HPDE6-E6E7 (cell line): ENCODE results near the gene COQ7.

Experiments used
- DNase-seq: peaks from one replicate; pipeline ENCODE4 v3.0.0; 2011; ENCODE audit warnings: missing footprints; ENCODE audit errors: extremely low spot score

The COQ7 gene

DNA sequence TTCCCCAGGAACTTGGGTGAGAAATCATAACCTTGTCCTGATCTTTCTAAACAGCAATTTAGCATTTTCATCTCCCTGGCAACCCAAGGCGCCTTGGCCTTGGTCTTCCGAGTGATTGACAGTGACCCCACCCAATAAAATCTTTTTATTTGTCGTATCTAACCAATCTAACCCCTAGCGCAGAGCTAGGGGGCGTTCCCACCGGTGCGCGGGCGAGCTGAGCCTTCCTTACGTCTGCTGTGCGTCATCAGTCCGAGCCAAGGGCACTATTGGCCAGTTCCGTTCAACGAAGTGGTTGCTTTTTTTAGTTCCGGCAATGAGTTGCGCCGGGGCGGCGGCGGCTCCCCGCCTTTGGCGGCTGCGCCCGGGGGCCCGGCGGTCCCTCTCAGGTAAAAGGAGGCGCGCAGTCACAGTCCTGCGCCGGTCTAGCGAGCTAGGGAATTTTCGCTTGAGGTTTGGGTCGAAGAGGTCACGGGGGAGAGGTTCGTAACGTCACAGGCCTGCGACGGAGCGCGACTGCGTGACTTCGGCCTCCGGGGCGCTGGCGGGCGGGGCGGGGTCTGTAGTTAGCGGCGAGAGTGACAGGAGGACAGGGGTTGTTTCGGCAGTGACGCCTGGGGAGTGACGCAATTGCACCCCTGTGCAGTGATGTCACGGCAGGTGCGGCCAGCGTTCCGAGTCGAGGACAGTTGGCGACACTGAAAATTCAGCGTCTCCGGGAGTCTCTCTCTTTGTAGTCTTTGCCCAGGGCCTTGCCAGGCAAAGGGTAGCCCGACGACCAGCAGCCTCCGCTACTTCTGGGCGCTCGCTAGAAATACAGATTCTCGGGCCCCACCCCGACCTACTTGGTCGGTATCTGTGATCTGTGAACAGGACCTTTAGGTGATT, at the start of gene COQ7:
COQ7 (plus strand) TSS at position 266 of the 888 bp plus-strand sequence; CDS start at position 317, 51 bp downstream.
- peak; percentile 98 for DNase-seq

DNA sequence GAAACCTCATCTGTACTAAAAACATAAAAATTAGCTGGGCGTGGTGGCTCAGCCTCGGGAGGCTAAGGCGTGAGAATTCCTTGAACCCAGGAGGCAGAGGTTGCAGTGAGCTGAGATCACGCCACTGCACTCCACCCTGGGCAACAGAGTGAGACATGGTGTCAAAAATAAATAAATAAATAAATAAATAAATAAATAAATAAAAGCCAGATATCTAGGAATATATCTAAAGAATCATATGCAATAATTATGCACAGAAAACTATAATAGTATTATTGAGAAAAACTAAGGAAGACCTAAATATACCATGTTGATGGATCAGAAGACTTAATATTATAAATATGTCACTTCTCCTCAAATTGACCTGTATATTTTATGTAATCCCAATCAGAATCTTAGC, 46.7 kb upstream of the COQ7 start:
- DNase-seq = no peak

DNA sequence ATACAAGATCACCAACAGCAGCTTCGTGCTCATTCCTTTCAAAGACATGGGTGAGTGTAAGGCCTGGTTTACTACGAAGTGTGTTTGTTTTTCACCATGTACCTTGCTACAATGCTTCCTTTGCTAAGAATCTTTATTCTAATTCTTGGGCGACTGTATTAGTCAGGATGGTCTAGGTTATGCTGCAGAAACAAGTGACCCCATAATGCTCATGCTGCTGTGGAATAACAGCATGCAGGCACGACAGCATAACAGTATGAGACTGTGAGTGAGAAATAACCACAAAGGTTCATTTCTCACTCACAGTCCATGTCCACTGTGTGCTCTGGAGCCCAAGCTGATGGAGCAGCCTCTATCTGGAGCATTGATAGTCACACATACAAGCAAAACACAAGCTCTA, 45.7 kb upstream of the COQ7 start:
- no peak for DNase-seq

DNA sequence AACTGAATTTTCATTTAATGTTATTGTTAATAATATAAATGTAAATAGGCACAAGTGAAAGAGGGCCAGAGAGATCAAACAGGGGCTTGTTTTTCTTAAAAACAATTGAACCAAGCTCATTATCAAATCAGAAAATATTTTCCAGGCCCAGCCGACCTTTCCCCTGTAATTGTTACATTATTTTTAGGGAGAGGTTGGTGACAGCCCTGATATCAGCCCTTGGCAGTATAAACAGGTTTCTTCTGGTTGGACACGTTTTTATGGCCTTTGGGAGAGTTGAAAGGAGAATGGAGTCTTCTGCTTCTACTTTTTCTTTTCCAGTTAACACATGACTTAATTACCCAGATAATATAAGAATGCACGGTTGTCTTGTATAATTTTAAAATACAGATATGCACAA, 40.0 kb upstream of the COQ7 start:
- no peak for DNase-seq

DNA sequence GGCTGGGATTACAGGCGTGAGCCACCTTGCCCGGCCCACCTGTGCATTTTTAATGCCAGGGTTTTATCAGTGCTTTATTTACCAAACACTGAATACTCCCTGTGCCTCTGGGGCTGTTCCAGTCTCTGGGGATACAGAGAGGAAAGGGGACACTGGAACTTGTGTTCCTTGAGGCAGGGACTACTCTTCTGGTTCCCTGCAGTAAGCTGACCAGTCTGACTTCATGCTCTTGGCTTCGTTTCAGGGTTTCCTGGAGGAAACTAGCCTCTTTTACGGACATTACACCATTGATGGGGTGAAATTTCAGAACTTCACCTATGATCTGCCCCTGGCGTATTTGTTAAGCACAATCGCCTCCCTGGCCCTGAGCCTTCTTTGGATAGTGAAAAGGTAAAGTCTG, 37.4 kb upstream of the COQ7 start:
- no peak for DNase-seq

DNA sequence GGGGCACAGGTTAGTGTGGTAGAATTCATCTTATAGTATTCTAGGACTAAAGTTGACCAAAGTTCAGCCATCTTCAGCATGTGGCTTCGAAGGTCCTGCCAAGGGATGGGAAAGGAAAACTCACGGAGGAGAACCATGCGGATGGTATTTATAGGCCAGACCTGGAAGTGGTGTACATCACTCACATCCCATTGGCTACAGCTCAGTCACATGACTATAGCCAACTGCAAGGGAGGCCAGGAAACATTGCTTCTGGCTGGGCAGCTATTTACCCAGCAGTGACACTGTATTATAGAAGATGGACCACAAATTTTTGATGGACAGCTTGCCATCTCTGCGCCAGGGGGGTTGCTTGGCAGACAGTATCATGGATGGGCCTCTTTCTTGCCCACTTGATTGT, 35.7 kb upstream of the COQ7 start:
- DNase-seq = no peak

DNA sequence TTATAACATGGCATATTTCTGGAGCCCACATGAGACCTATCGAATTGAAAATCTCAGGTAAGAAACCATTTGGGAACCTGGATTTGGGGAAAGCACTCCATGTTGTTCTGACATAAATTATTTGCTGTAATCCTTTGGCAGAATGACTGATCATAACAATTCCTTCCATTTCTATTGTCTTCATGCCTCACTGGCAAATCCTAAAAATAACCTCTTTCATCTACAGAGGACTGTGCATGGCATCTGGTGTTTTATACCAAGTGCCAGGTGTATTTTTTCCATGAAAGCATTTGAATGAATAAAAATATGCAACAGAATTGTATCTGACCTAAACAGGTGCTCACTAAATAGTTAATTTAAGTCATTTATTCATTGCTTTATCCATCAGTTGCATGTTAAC, 33.7 kb upstream of the COQ7 start:
- DNase-seq = no peak

DNA sequence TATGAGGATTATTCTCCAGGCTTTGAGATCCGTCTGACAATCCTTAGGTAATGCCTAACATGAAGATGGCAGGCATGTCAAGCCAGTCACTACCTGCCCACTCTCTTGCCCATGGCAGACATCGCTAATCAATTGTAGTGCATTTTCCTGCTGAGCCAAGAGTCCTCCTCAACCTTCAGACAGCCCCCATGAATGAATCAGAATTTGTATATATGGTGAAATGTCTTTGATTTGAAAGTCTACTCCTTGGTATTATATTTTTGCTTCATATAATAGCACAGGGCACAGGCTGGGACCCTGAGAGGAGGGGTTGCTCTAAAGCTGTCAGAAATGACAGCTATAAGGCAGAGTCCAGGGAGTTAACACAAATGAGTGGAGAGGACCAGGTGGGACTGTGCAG, 27.0 kb upstream of the COQ7 start:
- no peak for DNase-seq

DNA sequence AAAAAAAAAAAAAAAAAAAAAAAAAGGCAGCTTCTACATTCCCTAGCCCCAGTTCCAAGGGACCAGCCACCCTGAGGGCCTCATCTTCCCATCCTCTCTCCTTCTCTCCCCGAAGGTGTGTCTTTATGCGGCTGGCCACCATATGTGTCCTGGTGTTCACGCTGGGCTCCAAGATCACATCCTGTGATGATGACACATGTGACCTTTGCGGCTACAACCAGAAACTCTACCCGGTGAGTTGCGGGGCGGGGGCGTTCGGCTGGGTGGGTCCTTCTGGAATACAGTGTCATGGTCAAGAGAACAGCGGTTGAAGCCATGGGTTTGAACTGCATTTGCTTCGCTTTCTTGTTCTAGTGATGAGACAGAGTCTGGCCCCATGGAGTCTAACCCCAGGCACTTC, 22.6 kb upstream of the COQ7 start:
- no peak for DNase-seq

DNA sequence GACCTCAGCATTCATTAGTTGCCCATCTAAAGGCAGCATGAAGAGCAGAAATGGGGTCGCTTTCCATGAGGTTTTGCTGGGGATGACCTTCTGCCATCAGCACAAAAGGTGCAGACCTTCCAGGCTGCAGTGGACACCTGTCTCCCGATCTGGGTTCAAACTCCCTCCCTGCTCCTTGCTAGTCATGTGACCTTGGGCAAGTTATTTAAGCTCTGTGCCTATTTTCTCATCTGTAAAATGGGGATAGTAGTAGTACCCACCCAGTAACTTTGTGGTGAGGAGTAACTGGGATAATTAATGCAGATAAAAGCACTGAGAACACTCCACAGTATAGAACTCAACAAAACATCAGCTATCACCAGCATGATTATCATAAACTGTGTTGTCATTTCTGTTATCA, 21.4 kb upstream of the COQ7 start:
- no peak for DNase-seq

DNA sequence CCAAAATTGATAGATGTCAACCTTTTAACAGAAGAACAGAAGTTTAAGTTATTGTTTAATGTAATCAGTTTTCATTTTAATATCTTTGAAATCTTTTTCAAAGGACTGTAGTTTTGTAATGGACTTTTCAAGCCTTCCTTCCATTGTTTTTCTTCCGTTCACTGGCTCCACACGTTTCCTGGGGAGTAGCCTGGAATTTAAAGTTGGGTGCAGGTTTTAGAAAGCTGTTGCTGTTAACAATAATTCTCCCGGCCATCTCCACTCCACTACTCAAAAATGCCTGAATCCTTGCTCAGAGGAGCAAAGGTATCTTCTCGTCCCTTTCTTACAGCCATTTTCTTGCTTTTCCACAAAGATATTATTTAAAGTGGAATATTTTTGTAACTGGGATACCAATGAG, 4.7 kb upstream of the COQ7 start:
- no peak for DNase-seq

DNA sequence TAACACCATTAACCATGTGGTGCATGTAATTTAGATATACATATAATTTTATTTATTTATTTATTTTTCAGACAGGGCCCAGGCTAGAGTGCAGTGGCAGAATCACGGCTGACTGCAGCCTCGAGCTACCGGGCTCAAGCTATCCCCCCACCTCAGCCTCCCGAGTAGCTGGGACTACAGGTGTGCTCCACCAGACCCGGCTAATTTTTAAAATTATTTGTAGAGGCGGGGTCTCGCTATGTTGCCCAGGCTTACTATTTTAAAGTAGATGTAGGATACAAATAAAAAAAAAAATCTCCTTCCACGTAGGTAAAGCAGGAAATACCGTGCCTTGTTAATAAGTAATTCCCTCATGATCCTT, 446 bp upstream of the COQ7 start:
- no peak for DNase-seq

DNA sequence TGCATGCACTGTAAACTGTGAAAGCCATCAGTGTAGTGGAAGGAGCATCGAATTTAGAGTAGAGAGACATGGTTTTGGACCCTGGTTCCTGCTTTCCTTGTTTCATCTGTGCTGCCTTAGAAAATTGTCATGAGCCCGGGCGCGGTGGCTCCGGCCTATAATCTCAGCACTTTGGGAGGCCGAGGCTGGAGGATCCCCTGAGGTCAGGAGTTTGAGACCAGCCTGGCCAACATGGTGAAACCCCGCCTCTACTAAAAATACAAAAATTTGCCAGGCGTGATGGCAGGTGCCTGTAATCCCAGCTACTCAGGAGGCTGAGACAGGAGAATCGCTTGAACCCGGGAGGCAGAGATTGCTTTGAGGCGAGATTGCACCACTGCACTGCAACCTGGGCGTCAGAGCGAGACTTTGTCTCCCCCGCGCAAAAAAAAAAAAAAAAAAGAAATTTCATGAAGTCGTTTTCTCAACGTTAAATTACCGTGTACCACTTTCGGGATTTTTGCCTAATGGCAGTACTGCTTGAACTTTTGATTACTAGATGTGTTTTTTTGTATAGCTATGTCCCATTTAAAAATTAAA, 912 bp downstream of the COQ7 start:
- no peak for DNase-seq

DNA sequence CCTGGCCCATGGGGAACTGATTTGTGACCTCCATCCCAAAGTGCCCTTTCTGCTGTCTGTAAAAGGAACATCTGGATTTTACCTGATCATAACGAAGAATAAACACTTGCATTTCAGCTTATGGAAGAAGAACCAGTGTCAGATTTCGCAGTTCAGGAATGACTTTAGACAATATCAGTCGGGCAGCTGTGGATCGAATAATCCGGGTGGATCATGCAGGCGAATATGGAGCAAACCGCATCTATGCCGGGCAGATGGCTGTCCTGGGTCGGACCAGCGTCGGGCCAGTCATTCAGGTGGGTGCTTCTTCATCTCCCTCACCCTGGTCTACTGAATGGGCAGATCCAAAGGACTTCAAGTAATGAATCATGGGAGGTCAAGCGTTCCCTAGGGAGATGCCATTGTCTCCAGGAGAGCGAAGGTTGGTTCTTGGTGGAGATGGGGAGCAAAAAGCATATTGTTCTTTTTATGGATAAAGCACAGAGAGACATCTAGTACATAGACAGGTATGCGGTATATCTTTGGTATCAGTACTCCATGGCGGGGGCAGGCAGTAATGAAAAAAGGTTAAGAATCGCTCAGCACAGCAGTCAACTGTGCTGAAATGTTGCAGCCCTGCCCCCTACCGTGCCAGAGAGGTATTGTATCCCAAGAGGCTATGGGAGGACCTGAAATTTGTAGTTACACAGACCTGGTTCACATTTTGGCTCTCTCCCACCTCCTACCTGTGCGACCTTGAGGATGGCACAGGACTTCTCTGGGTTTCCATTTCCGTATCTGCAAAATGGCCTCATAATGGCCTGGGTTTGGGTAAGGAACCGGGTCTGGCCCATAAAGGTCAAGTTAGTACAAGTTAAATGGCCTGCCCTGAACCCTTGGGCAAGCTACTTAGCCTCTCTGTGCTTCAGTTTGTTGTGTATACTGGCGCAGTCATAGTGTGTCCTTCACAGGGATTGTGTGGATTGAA, 4.7 kb downstream of the COQ7 start:
- DNase-seq = peak; percentile 35

DNA sequence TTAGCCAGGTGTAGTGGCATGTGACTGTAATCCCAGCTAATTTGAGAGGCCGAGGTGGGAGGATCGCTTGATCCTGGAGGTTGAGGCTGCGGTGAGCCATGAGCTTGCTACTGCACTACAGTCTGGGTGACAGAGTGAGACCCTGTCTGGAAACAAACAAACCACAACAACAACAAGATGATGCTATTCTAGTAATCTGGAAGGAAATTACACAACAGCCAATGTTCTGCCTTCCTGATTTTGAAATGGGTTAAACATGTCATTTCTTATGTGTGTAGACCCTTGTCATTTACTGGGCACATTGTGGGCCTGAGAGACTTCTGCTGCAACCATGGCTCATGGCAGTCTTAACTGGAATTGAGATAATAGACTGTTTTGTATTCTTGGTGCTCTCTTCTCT, 5.9 kb downstream of the COQ7 start:
- DNase-seq = no peak

DNA sequence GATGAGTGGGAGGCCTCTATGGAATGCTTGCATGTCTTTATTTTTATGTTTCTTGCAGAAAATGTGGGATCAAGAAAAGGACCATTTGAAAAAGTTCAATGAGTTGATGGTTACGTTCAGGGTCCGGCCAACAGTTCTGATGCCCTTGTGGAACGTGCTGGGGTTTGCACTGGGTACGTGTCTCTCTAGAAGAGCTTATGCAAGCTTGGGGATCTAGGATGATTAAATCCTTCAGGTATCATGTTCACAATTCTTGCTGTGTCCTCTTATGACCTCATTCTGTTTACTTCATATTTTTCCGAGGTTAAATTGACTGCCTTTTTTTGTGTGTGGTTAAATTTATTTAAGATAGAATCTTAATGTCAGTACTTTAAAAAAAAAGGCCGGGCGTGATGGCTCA, 6.4 kb downstream of the COQ7 start:
- no peak for DNase-seq

DNA sequence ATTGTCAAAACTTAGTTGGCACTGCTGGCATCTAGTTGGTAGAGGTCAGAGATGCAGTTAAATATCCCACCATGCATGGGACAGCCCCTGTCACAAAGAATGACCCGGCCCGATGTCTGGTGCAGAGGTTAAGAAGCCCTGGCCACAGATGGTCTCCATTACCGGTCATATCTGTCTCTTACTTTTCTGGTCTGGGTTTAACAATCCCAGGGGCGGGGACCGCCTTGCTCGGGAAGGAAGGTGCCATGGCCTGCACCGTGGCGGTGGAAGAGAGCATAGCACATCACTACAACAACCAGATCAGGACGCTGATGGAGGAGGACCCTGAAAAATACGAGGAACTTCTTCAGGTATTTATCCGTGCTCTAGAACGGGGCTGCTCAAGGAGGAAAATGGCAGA, 8.1 kb downstream of the COQ7 start:
- no peak for DNase-seq

DNA sequence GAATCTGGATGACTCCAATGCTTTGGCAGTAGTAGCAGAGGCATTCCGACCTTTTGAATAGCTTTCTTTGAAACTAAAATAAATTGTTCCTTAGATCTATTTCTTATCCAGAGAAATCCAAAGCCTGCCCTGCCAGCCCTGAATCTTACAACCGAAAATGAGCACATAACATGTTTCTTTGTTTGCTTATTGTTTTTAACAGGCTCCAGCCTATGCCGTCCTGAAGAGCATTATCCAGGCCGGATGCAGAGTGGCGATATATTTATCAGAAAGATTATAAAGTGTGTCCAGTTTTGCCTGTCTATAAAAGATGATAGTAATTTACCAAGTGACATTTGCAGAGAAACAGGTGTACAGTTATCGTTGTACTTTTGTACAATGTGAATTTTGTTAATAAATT, 10.5 kb downstream of the COQ7 start:
- DNase-seq = no peak

DNA sequence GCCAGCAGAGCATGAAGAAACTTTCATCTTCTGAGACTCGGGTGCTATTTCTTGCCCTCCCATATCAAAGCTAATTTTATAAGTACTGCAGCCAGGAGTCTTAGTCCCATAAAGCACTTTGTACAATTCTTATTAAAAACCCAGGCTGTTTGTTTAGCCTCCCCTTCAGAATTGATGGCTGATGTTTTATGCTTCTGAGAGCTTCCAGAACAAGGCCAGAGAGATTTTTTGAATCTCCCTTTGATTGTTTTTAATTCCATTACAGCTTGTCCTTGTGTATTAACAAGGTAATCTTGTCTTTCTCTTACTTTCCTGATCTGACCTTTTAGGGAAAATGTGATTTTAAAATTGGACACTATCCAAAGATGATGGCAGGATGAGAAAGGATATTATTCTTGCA, 16.3 kb downstream of the COQ7 start:
- no peak for DNase-seq

DNA sequence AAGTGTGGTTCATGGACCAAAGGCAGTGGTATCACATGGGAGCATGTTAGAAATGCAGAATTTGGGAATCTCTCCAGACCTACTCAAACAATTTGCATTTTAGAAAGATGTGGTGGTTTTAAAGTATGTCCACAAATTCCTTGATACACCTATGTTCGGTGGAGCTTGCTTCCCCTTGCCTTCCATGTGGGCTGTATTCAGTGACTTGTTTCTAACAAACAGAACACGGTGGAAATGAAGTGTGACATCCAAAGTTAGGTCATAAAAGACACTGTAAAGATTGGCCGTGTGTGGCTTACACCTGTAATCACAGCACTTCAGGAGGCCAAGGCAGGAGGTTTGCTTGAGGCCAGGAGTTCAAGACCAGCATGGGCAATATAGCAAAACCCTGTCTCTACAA, 16.7 kb downstream of the COQ7 start:
- no peak for DNase-seq

DNA sequence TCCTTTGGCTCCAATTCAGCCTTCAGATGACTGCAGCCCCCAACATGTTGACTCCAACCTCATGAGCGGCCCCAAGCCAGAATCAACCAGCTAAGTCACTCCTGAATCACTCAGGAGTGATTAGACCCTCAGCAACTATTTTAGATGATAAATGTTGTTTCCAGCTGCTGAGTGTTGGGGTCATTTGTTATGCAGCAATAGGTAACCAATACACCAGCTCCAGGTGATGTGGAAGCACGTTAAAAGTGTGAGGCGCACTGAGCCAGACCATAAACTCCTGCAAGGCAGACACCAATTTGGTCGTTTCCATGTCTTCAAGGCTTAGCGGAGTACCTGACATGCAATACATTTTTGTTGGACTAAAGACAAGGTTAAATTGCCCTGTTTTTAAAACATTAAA, 17.5 kb downstream of the COQ7 start:
- DNase-seq = no peak

DNA sequence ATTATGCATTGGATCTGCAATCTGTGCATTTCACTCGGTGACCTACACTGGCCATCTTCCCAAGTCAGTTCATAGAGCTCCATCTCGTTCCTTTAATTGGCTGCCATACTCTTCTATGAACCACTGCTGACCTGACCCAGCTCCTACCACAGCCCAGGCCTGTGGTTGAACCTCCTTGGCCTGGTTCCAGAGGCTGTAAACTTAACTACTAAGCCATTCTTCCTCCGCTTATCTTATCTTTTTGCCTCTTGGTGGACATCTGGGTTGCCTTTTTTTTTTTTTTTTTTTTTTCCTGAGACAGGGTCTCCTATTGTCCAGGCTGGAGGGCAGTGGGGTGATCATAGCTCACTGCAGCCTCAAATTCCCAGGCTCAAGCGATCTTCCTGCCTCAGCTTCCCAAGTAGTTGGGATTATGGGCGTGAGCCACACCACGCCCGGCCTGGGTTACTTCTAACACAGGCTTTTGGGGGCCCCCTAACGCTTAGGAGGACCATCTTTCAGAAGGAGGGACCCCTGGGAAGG, 18.3 kb downstream of the COQ7 start:
- no peak for DNase-seq
